Esophagus muscularis mucosa (tissue), 4 donors: Measurements from ENCODE around the gene TAMALIN. TPM values are rescaled to one million over a fixed set of nuclear protein-coding genes. Genes with fewer than 3 reads are reported as not detected.
"Not testable (repeated sequence)": the region's sequence is repeated elsewhere in the genome, so short reads cannot be mapped to it uniquely, and the experiment has no call there.

Experiments used
- DNase-seq: peaks from one replicate; pipeline ENCODE4 v3.0.0-alpha.2; 2017; ENCODE audit errors: extremely low spot score
- H3K27ac ChIP-seq, 4 donors: fragments of 200-600 bp; sonication (generic); replicated peaks in 1 of 4; 1 replicate in 3 of 4; 2 replicates in 1 of 4; pipeline ENCODE4 v1.5.1; 2016 to 2019; ENCODE audit warnings: mild to moderate bottlenecking in 1 of 4
- H3K27me3 ChIP-seq, 4 donors: fragments of 200-600 bp; sonication (generic); one replicate each; pipeline versions ENCODE4 v1.5.1 to v1.6.0; 2016 to 2019
- H3K36me3 ChIP-seq, 4 donors: fragments of 200-600 bp; sonication (generic); one replicate each; pipeline ENCODE4 v1.5.1; 2016 to 2019
- H3K4me1 ChIP-seq, 4 donors: fragments of 200-600 bp; sonication (generic); one replicate each; pipeline ENCODE4 v1.5.1; 2016 to 2019
- H3K4me3 ChIP-seq, 4 donors: fragments of 200-600 bp; sonication (generic); 1 replicate in 2 of 4; 2 replicates in 2 of 4; pipeline ENCODE4 v1.5.1; 2016 to 2019; ENCODE audit warnings: mild to moderate bottlenecking in 4 of 4, moderate library complexity in 1 of 4
- H3K9me3 ChIP-seq, 4 donors: fragments of 200-600 bp; sonication (generic); 1 replicate in 3 of 4; 2 replicates in 1 of 4; pipeline ENCODE4 v1.5.1; 2016 to 2019
- CTCF ChIP-seq, 3 experiments: fragments of 200-600 bp in 2 of 3; fragments of 450-650 bp in 1 of 3; sonication (generic) in 2 of 3; IDR thresholded peaks; one replicate each; pipeline ENCODE4 v1.5.1; 2017 to 2019; ENCODE audit warnings: antibody characterized with exemption in 3 of 3, mild to moderate bottlenecking in 2 of 3, moderate library complexity in 1 of 3
- EP300 ChIP-seq: sonication (generic); formaldehyde crosslinking; IDR thresholded peaks from one replicate; pipeline ENCODE4 v1.6.1; 2017; ENCODE audit warnings: antibody characterized with exemption
- POLR2A ChIP-seq: fragments of 450-650 bp; IDR thresholded peaks from one replicate; pipeline ENCODE4 v1.6.1; 2017; ENCODE audit warnings: antibody characterized with exemption, moderate library complexity, mild to moderate bottlenecking, low read depth
- POLR2AphosphoS5 ChIP-seq, 2 donors: sonication (generic); formaldehyde crosslinking; IDR thresholded peaks; one replicate each; pipeline ENCODE4 v1.6.1; 2017; ENCODE audit warnings: antibody characterized with exemption in 2 of 2
- WGBS: methylation state at CpG from one replicate; pipeline ENCODE4 v1.1.5; 2018; 5-methylcytosine and 5-hydroxymethylcytosine counted together
- intact Hi-C: fragments of 100-400 bp; cut with DNase I; formaldehyde crosslinking; loops from one replicate; pipeline ENCODE4 v1.15.1; 2023
- total RNA-seq, 4 donors: library from RNA; depleted of rRNA; stranded (reverse); fragments of >200 nt; gene quantifications; one replicate each; pipeline versions ENCODE4 v1.1.0 to v1.2.1, GENCODE V29; 2016

TAMALIN gene
- total RNA-seq, 4 donors from 2014 or later = 13.3 to 26.9 (median 18.3) TPM

- Histone ChIP-seq H3K27ac (no peak overlapping the region), H3K27me3 (no peaks in the 10 kb centered on the region), H3K4me1 (peaks cover 40 to 52% (median 47%) of the 10 kb centered on the region in 4 donors), H3K36me3 (peaks cover 21 to 38% (median 29%) of the 10 kb centered on the region in 4 donors), H3K4me3 (no peak overlapping the region), H3K9me3 (no peaks in the 10 kb centered on the region)
- TF ChIP-seq POLR2AphosphoS5 (IDR thresholded peaks at IDR 0.05) (no peak), POLR2A (no peak), CTCF (IDR thresholded peaks at IDR 0.05) (no peak), EP300 (no peak)
- intact Hi-C loops = loop anchor here (5.0 kb wide), 1 partner anchor 77 kb away; no protein-coding TSS in a partner anchor
- WGBS = 79% methylated on average over 2 of the region's 2 CpGs
- no peak for DNase-seq
Measured at GRCh38 chr12:51974646-51975045, 32.1 kb upstream of the TAMALIN start.

DNA sequence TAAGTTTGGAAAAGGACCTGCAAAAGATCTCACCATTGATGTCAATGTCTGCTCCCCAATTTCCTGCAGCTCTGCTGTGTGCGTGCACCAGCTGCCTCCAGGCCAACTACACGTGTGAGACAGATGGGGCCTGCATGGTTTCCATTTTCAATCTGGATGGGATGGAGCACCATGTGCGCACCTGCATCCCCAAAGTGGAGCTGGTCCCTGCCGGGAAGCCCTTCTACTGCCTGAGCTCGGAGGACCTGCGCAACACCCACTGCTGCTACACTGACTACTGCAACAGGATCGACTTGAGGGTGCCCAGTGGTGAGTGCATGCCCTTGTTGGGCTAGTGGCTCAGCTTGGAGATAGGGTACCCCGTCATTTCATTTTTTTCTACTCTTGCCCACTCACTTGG lies 31.6 kb upstream of the TAMALIN start:
- H3K27me3 ChIP-seq = no peaks in the 10 kb centered on the region
- no peak overlapping the region for H3K4me3 ChIP-seq
- 92% methylated on average over 8 of the region's 8 CpGs for WGBS
- intact Hi-C loops = loop anchor here (5.0 kb wide), 1 partner anchor 78 kb away; no protein-coding TSS in a partner anchor
- no peak for DNase-seq
- H3K4me1 ChIP-seq = peaks cover 40 to 52% (median 48%) of the 10 kb centered on the region in 4 donors
- TF ChIP-seq EP300 (no peak), POLR2AphosphoS5 (IDR thresholded peaks at IDR 0.05) (no peak), POLR2A (no peak), CTCF (IDR thresholded peaks at IDR 0.05) (no peak)
- no peaks in the 10 kb centered on the region for H3K9me3 ChIP-seq
- no peak overlapping the region for H3K27ac ChIP-seq
- H3K36me3 ChIP-seq = peaks cover 21 to 38% (median 29%) of the 10 kb centered on the region in 4 donors

DNA sequence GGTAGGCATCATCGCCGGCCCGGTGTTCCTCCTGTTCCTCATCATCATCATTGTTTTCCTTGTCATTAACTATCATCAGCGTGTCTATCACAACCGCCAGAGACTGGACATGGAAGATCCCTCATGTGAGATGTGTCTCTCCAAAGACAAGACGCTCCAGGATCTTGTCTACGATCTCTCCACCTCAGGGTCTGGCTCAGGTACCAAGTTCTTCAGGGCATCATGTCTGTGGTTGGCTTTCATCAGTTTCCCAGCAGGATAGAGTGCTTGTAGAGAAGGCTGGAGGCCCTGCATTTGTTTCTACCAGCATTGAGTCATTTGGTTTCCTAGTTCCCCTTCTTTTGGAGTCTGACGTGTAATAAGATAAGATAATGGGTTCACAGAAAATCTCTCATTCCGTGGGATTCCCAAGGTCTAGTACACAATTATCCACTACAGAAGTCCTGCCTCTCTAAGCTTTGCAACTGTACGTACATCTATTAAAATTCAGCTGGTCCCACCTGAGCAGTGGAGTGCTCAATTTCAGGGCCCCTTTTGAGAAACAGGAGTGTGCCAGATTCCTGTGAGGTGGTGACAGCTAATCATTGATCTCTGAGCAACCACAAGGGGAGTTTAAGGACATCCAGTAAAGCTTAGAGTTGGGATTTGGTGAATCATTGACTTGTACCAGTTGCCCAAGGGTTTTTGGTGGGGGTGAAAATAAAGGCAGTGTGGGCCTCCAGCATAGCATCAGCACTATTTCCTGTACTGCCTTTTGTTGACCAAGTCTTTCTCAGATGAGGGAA lies 30.2 kb upstream of the TAMALIN start:
- 88% methylated on average over 10 of the region's 10 CpGs for WGBS
- Histone ChIP-seq H3K4me3 (no peak overlapping the region), H3K36me3 (peaks cover 26 to 49% (median 39%) of the 10 kb centered on the region in 4 donors), H3K27me3 (no peaks in the 10 kb centered on the region), H3K9me3 (no peaks in the 10 kb centered on the region), H3K27ac (no peak overlapping the region), H3K4me1 (peaks cover 30 to 44% (median 35%) of the 10 kb centered on the region in 4 donors)
- no peak for DNase-seq
- intact Hi-C loops = loop anchor here (5.0 kb wide), 1 partner anchor 79 kb away; no protein-coding TSS in a partner anchor
- TF ChIP-seq EP300 = no peak
- TF ChIP-seq CTCF (IDR thresholded peaks at IDR 0.05) = no peak
- TF ChIP-seq POLR2A = no peak
- TF ChIP-seq POLR2AphosphoS5 (IDR thresholded peaks at IDR 0.05) = no peak

DNA sequence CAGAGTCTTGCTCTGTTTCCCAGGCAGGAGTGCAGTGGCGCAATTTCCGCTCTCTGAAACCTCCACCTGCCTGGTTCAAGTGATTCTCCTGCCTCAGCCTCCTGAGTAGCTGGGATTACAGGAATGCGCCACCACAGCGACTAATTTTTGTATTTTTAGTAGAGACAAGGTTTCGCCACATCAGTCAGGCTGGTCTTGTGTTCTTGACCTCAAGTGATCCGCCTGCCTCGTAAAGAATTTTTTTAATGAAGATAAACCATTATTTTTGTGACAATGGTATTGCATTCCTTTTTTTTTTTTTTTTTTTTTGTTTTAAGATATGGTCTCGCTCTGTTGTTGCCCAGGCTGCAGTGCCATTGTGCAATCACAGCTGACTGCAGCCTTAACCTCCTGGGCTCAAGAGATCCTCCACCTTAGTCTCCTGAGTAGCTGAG lies 29.4 kb upstream of the TAMALIN start:
- WGBS = 89% methylated on average over 8 of the region's 8 CpGs
- H3K4me3 ChIP-seq = no peak overlapping the region
- DNase-seq = no peak
- peaks cover 26 to 57% (median 47%) of the 10 kb centered on the region in 4 donors for H3K36me3 ChIP-seq
- intact Hi-C loops = loop anchor here (5.0 kb wide), 1 partner anchor 80 kb away; no protein-coding TSS in a partner anchor
- no peak overlapping the region for H3K27ac ChIP-seq
- no peaks in the 10 kb centered on the region for H3K9me3 ChIP-seq
- no peaks in the 10 kb centered on the region for H3K27me3 ChIP-seq
- peaks cover 25 to 36% (median 27%) of the 10 kb centered on the region in 4 donors for H3K4me1 ChIP-seq
- TF ChIP-seq CTCF (IDR thresholded peaks at IDR 0.05) (no peak), POLR2AphosphoS5 (IDR thresholded peaks at IDR 0.05) (no peak), POLR2A (no peak), EP300 (no peak)

DNA sequence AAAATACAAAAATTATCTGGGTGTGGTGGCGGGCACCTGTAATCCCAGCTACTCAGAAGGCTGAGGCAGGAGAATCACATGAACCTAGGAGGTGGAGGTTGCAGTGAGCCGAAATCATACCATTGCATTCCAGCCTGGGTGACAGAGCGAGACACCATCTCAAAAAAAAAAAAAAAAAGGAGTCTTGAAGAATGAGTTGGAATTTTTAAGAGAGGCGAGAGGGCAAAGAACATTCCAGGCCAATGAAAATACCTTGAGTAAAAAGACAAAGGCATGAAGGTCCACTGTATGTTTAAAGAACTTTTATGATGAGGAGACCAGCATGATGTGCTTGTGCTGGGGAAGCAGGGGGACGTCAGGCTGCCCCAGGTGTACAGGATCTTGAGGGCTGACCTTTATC lies 27.4 kb upstream of the TAMALIN start:
- 93% methylated on average over 5 of the region's 5 CpGs for WGBS
- not testable (repeated sequence) for DNase-seq, H3K27ac ChIP-seq, H3K9me3 ChIP-seq, H3K4me3 ChIP-seq, H3K27me3 ChIP-seq
- Histone ChIP-seq H3K36me3 (peaks cover 26 to 77% (median 66%) of the 10 kb centered on the region in 4 donors), H3K4me1 (peaks cover 5 to 16% (median 8%) of the 10 kb centered on the region in 4 donors)
- intact Hi-C loops = loop anchor here (5.0 kb wide), 1 partner anchor 82 kb away; no protein-coding TSS in a partner anchor
